Hematopoietic multipotent progenitor cell treated with erythropoietin and hydrocortisone succinate and interleukin-3 and kit ligand, for 15 days (in vitro differentiated cells): ENCODE results near the gene ITPRIPL1.

Source experiments
- DNase-seq: peaks from one replicate; pipeline ENCODE4 v3.0.0-alpha.2; 2015; ENCODE audit warnings: low spot score

ITPRIPL1 gene

GRCh38 chr2:96359310-96359709 lies 34.2 kb downstream of the ITPRIPL1 start:
- no peak for DNase-seq

- DNase-seq = no peak
These were observed 34.7 kb downstream of the ITPRIPL1 start for GRCh38 chr2:96359866-96360265.

- no peak for DNase-seq
These were observed 36.6 kb downstream of the ITPRIPL1 start for GRCh38 chr2:96361751-96362150.

- no peak for DNase-seq
These were observed 44.1 kb downstream of the ITPRIPL1 start for GRCh38 chr2:96369186-96369585.

- peak; percentile 64 for DNase-seq
These were observed 49.3 kb downstream of the ITPRIPL1 start for GRCh38 chr2:96374211-96374951.
